HG02571 (cell line): ENCODE data around the gene SH3RF3.

Experiments used
- ATAC-seq: cut with Tn5 transposase; IDR thresholded peaks from one replicate; pipeline ENCODE4 v1.9.1; 2021; ENCODE audit warnings: mild to moderate bottlenecking, moderate library complexity; ENCODE audit not compliant: unreplicated experiment

SH3RF3 gene

GRCh38 chr2:109176928-109177327, 47.9 kb downstream of the SH3RF3 start:
- ATAC-seq = no peak

GRCh38 chr2:109177635-109178034, 48.6 kb downstream of the SH3RF3 start:
- no peak for ATAC-seq

GRCh38 chr2:109178968-109179367, 50.0 kb downstream of the SH3RF3 start:
- no peak for ATAC-seq

- ATAC-seq = no peak
Observed at GRCh38 chr2:109180786-109181185, 51.8 kb downstream of the SH3RF3 start.

GRCh38 chr2:109182426-109182825, 53.4 kb downstream of the SH3RF3 start:
- no peak for ATAC-seq

- no peak for ATAC-seq
Observed at GRCh38 chr2:109183871-109184270, 54.9 kb downstream of the SH3RF3 start.

GRCh38 chr2:109184368-109184767, 55.4 kb downstream of the SH3RF3 start:
- ATAC-seq = no peak

GRCh38 chr2:109185338-109185737, 56.3 kb downstream of the SH3RF3 start:
- no peak for ATAC-seq

GRCh38 chr2:109185821-109186570, 57.0 kb downstream of the SH3RF3 start:
- ATAC-seq = no peak

GRCh38 chr2:109186656-109187250, 57.7 kb downstream of the SH3RF3 start:
- no peak for ATAC-seq

GRCh38 chr2:109187711-109188495, 58.9 kb downstream of the SH3RF3 start:
- ATAC-seq = no peak

- ATAC-seq = no peak
Observed at GRCh38 chr2:109188496-109188890, 59.5 kb downstream of the SH3RF3 start.

GRCh38 chr2:109188898-109189297, 59.9 kb downstream of the SH3RF3 start:
- no peak for ATAC-seq

- ATAC-seq = no peak
Observed at GRCh38 chr2:109189751-109190150, 60.7 kb downstream of the SH3RF3 start.

GRCh38 chr2:109193807-109194619, 65.0 kb downstream of the SH3RF3 start:
- no peak for ATAC-seq

GRCh38 chr2:109194620-109194937, 65.6 kb downstream of the SH3RF3 start:
- no peak for ATAC-seq

GRCh38 chr2:109195193-109196045, 66.4 kb downstream of the SH3RF3 start:
- no peak for ATAC-seq

- no peak for ATAC-seq
Observed at GRCh38 chr2:109196081-109196875, 67.3 kb downstream of the SH3RF3 start.
